ENCODE data around the gene MXD4. TPM values are rescaled to one million over a fixed set of nuclear protein-coding genes. Genes with fewer than 3 reads are reported as not detected.
A peak's percentile ranks its signal among the peaks of the same experiment; 100 is the strongest.

Gene MXD4
- total and polyA plus RNA-seq, 2 donors (not counting 1 experiment from before 2014, with no cell fraction given): 22.1 to 42.1 TPM

GRCh38 chr4:2301806-2302205 is 39.9 kb upstream of the MXD4 start:
- no peaks in the 10 kb centered on the region for H4K20me1 ChIP-seq (ENCODE audit: control insufficient read depth, extremely low read depth, insufficient read depth, low read length)
- no peak overlapping the region for H3K4me2 ChIP-seq (ENCODE audit: extremely low read depth, insufficient read depth, low read length)
- H3K9ac ChIP-seq (ENCODE audit: insufficient read depth, low read length): no peak overlapping the region
- no peak overlapping the region for H3K4me3 ChIP-seq (replicated peaks in 1 of 4; ENCODE audit: control extremely low read depth in 1 of 4, insufficient read depth in 1 of 4, low read depth in 3 of 4, low read length in 4 of 4)
- H3K27me3 ChIP-seq (ENCODE audit: control insufficient read depth, insufficient read depth, low read length): no peaks in the 10 kb centered on the region
- H3K36me3 ChIP-seq (ENCODE audit: control insufficient read depth, insufficient read depth, low read length): no peaks in the 10 kb centered on the region
- no peak overlapping the region for H3K27ac ChIP-seq (ENCODE audit: insufficient read depth, low read length)
- H3K79me2 ChIP-seq (ENCODE audit: control insufficient read depth, insufficient read depth, low read length): no peaks in the 10 kb centered on the region
- DNase-seq (ENCODE audit: low read depth in 2 of 2): peak in 1 of 2 donors; percentile 31
- no peak for TF ChIP-seq CTCF (conservative IDR thresholded peaks at IDR 0.05 in 1 of 2, IDR thresholded peaks at IDR 0.05 in 1 of 2; ENCODE audit: low read depth in 1 of 2, low read length in 2 of 2)
- no peak for TF ChIP-seq EZH2 (IDR thresholded peaks at IDR 0.05; ENCODE audit: low read length, missing control alignments)
- H3K9me3 ChIP-seq (ENCODE audit: control insufficient read depth, insufficient read depth, low read depth, low read length): no peaks in the 10 kb centered on the region
- no peak overlapping the region for H2AFZ ChIP-seq (ENCODE audit: low read length)
- H3K4me1 ChIP-seq (ENCODE audit: control insufficient read depth, extremely low read depth, insufficient read depth, low read length): no peaks in the 10 kb centered on the region

- Histone ChIP-seq H3K27ac (ENCODE audit: insufficient read depth, low read length) (no peak overlapping the region), H3K36me3 (ENCODE audit: control insufficient read depth, insufficient read depth, low read length) (no peaks in the 10 kb centered on the region), H3K27me3 (ENCODE audit: control insufficient read depth, insufficient read depth, low read length) (no peaks in the 10 kb centered on the region), H3K9me3 (ENCODE audit: control insufficient read depth, insufficient read depth, low read depth, low read length) (no peaks in the 10 kb centered on the region), H3K4me3 (replicated peaks in 1 of 4; ENCODE audit: control extremely low read depth in 1 of 4, insufficient read depth in 1 of 4, low read depth in 3 of 4, low read length in 4 of 4) (no peak overlapping the region), H3K79me2 (ENCODE audit: control insufficient read depth, insufficient read depth, low read length) (no peaks in the 10 kb centered on the region), H3K9ac (ENCODE audit: insufficient read depth, low read length) (no peak overlapping the region), H3K4me1 (ENCODE audit: control insufficient read depth, extremely low read depth, insufficient read depth, low read length) (no peaks in the 10 kb centered on the region), H4K20me1 (ENCODE audit: control insufficient read depth, extremely low read depth, insufficient read depth, low read length) (no peaks in the 10 kb centered on the region), H3K4me2 (ENCODE audit: extremely low read depth, insufficient read depth, low read length) (no peak overlapping the region), H2AFZ (ENCODE audit: low read length) (no peak overlapping the region)
- no peak for DNase-seq (ENCODE audit: low read depth in 2 of 2)
- TF ChIP-seq EZH2 (IDR thresholded peaks at IDR 0.05; ENCODE audit: low read length, missing control alignments) (no peak), CTCF (conservative IDR thresholded peaks at IDR 0.05 in 1 of 2, IDR thresholded peaks at IDR 0.05 in 1 of 2; ENCODE audit: low read depth in 1 of 2, low read length in 2 of 2) (no peak)
These were observed 39.3 kb upstream of the MXD4 start for GRCh38 chr4:2301225-2301642.

GRCh38 chr4:2300431-2301224 is 38.7 kb upstream of the MXD4 start:
- H3K79me2 ChIP-seq (ENCODE audit: control insufficient read depth, insufficient read depth, low read length): no peaks in the 10 kb centered on the region
- no peaks in the 10 kb centered on the region for H3K27me3 ChIP-seq (ENCODE audit: control insufficient read depth, insufficient read depth, low read length)
- no peaks in the 10 kb centered on the region for H3K4me1 ChIP-seq (ENCODE audit: control insufficient read depth, extremely low read depth, insufficient read depth, low read length)
- no peak overlapping the region for H3K4me2 ChIP-seq (ENCODE audit: extremely low read depth, insufficient read depth, low read length)
- DNase-seq (ENCODE audit: low read depth in 2 of 2): no peak
- no peaks in the 10 kb centered on the region for H4K20me1 ChIP-seq (ENCODE audit: control insufficient read depth, extremely low read depth, insufficient read depth, low read length)
- no peak overlapping the region for H3K9ac ChIP-seq (ENCODE audit: insufficient read depth, low read length)
- H3K36me3 ChIP-seq (ENCODE audit: control insufficient read depth, insufficient read depth, low read length): no peaks in the 10 kb centered on the region
- H3K27ac ChIP-seq (ENCODE audit: insufficient read depth, low read length): no peak overlapping the region
- no peak for TF ChIP-seq CTCF (conservative IDR thresholded peaks at IDR 0.05 in 1 of 2, IDR thresholded peaks at IDR 0.05 in 1 of 2; ENCODE audit: low read depth in 1 of 2, low read length in 2 of 2)
- TF ChIP-seq EZH2 (IDR thresholded peaks at IDR 0.05; ENCODE audit: low read length, missing control alignments): no peak
- H3K9me3 ChIP-seq (ENCODE audit: control insufficient read depth, insufficient read depth, low read depth, low read length): no peaks in the 10 kb centered on the region
- no peak overlapping the region for H2AFZ ChIP-seq (ENCODE audit: low read length)
- no peak overlapping the region for H3K4me3 ChIP-seq (replicated peaks in 1 of 4; ENCODE audit: control extremely low read depth in 1 of 4, insufficient read depth in 1 of 4, low read depth in 3 of 4, low read length in 4 of 4)

All from fibroblast of lung (primary cell).